Fibroblast of the aortic adventitia (primary cell): ENCODE data around the gene RSPH1. TPM values are rescaled to one million over a fixed set of nuclear protein-coding genes. Genes with fewer than 3 reads are reported as not detected.

Experiments used
- DNase-seq: peaks from one replicate; pipeline ENCODE4 v3.0.0-alpha.2; 2010; ENCODE audit warnings: low read depth
- H3K4me3 ChIP-seq: 2 replicates; pipeline ENCODE4 v1.5.1; 2011; ENCODE audit warnings: low read depth, mild to moderate bottlenecking, control low read depth, low read length, moderate library complexity
- total RNA-seq: library from RNA; depleted of rRNA; stranded (reverse); fragments of >200 nt; gene quantifications from 2 replicates; pipeline ENCODE4 v1.2.3, GENCODE V29; 2012; ENCODE audit warnings: low replicate concordance
- TF ChIP-seq, protein P1 (sequence below): IDR thresholded peaks from 2 replicates; pipeline ENCODE4 v1.5.1; 2011; ENCODE audit warnings: mild to moderate bottlenecking, low read length, control low read depth, inconsistent platforms; ENCODE audit not compliant: insufficient read depth

RSPH1 gene
- total RNA-seq, 1 donor, result not detected

DNA sequence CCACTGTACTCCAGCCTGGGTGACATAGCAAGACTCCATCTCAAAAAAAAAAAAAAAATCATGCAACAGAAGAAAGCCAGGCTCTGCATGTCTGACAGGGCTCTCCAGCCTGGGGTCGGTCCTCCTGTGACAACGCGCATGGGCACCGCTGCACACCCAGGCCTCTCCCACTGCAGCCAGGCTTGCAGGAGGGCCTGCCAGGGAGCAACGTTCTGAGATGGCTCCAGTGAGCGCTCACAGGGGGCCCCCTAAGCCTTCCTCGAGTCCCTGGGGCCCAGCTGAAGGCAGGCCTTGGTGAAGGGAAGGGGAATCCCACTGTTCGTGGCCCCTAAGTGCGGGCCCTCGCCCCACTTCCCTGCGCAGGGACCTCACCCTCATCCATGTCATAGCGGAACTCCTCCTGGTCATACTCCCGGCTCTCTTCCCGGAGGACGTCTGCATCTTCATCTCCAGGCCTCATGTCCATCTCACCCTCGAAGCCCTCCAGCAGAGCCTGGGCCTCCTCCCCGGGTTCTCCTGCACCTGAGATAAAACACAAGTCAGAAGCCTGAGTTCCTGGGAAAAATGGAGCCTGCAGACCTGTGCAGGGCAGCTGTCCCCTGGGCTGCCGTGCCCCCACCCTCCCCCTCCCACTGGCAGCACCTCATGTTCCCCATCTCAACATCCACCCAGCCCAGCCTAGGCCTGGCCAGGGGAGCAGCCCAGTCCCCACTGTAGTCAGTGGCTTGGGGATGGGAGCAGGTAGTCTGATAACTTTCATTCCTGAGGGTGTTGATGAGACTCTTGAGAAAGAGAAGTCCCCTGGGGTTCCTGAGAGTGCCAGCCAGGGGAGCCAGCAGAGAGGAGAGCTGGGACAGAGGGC lies 20.3 kb downstream of the RSPH1 start:
- DNase-seq, result no peak
- TF ChIP-seq, protein P1, sequence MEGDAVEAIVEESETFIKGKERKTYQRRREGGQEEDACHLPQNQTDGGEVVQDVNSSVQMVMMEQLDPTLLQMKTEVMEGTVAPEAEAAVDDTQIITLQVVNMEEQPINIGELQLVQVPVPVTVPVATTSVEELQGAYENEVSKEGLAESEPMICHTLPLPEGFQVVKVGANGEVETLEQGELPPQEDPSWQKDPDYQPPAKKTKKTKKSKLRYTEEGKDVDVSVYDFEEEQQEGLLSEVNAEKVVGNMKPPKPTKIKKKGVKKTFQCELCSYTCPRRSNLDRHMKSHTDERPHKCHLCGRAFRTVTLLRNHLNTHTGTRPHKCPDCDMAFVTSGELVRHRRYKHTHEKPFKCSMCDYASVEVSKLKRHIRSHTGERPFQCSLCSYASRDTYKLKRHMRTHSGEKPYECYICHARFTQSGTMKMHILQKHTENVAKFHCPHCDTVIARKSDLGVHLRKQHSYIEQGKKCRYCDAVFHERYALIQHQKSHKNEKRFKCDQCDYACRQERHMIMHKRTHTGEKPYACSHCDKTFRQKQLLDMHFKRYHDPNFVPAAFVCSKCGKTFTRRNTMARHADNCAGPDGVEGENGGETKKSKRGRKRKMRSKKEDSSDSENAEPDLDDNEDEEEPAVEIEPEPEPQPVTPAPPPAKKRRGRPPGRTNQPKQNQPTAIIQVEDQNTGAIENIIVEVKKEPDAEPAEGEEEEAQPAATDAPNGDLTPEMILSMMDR, result no peak
- H3K4me3 ChIP-seq, result no peak overlapping the region

DNA sequence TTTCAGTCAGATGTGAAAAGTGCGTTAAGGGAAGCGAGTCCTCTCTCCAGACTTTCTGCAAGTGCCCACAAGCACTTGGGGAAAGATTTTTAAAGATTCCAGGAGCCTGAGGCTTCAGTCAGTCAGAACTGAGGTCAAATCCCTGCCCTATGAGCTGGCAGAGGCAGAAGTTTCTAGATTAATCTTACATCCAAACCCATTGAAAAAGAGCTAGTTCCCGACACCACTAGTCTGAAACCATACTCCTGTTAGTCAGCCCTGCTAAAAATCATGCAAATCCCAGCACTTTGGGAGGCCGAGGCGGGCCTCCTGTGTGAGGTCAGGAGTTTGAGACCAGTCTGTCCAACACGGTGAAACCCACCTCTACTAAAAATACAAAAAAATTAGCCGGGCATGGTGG lies 21.0 kb downstream of the RSPH1 start:
- no peak for DNase-seq
- no peak overlapping the region for H3K4me3 ChIP-seq

DNA sequence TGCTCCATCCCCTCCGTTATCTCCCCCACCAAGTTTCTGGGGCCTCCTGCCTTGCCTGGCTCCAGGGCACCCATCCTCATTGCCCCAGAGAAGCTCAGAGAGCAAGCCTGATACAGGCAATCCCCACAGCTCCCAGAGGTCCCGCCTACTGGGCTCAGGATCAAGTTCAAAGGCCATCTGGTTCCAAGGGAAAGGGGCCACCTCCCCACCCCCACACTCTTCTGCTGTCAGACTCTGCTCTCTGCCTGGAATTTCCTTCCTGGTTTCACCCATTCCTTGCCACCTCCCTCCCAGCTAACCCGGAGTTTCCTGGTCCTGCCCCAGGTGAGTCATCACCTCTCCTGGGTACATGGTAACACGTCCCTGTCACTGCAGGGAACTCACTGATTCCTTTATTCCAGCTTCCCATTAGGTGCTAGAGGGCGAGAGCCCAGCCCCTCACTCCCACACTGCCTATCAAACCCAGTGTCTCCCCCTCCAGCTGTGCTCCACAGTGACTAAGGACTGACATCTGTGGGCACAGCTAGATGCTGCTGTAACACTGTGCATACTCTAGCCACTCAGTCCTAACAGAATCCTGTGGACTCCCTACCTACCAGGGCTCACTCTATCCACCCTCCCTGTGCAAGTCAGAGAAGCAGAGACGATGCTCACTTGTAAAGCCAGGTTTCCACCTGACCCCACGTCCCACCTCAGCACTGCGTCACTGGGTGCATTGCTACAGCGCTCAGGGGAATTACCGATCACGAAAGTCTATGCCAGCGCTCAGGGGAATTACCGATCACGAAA lies 21.8 kb downstream of the RSPH1 start:
- TF ChIP-seq, protein P1, result no peak
- no peak overlapping the region for H3K4me3 ChIP-seq
- no peak for DNase-seq

More for the DNA sequence above, 21.0 kb downstream of the RSPH1 start:
- TF ChIP-seq, protein P1, result no peak

DNA sequence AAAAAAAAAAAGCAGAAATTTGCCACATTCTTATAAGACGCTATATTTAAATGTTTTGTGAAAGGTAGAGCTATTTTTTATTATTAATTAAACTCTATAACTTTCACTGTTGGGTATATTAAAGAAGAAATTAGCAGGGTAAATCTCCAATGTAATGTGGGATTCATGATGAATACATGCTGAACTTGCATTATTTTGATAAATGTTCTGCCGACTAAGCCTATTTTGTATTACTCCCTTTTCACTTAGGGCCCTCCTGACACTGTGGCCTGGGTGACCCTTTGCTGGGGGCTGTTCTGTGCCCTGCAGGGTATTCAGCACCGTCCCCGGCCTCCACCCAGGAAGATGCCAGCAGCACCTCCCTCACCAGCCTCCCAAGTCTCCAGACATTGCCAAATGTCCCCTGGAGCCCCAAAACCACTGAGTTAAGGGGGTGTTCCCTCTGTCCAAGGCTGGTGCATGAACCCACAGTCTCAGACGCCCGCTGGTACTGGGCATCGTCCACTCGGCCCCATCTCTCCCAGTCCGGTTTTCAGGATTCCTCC lies 22.5 kb downstream of the RSPH1 start:
- H3K4me3 ChIP-seq, result no peak overlapping the region
- TF ChIP-seq, protein P1, result no peak
- DNase-seq, result no peak

DNA sequence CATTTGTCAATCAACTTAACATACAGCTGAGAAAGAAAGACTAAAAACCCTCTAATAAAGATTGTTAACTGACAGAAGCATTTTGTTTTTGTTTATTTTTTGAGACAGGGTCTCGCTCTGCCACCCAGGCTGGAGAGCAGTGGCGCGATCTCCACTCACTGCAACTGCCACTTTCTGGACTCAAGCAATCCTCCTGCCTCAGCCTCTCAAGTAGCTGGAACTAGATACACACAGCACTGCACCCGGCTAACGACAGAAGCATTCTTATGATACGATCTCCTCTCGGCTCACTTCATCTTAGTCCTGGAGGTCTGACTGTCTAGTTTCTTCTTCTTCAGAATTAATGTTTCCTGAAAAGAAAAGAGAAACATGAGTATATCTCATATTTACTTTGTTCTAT lies 23.5 kb downstream of the RSPH1 start:
- no peak for DNase-seq
- TF ChIP-seq, protein P1, result no peak
- no peak overlapping the region for H3K4me3 ChIP-seq

DNA sequence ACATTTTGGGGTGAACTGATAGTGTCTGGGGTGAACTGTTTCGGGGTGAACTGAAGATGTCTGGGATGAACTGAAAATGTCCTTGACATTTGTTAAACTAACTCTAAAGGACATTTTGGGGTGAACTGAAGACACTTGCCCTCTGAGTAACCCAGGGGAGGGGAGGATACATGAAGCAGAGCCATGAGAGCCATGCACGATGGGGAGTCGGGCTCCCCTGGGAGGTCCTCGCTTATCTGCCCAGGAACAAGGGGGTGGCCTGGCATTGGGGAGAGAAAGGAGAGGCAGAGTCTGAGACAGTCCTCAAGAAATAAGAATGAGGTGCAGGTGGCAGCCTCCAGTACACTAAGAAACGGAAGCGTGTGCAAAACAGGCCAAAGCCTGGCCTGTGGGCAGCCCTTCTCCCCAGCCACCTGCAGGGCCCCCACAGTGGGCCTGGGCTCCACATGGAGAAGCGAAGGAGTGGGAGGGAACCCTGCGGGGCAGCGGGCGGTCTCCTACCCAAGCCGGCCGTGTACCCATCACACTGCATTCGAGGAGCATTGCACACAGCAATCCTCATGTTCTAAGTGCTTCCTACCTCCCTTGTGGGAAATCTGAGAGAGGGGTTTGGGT lies 24.2 kb downstream of the RSPH1 start:
- H3K4me3 ChIP-seq, result no peak overlapping the region
- TF ChIP-seq, protein P1, result no peak
- DNase-seq, result no peak
